Fibroblast of villous mesenchyme (primary cell): ENCODE data around the gene CFD. TPM values are rescaled to one million over a fixed set of nuclear protein-coding genes. Genes with fewer than 3 reads are reported as not detected.
"Not testable (repeated sequence)": the region's sequence is repeated elsewhere in the genome, so short reads cannot be mapped to it uniquely, and the experiment has no call there.

Experiments
- DNase-seq: peaks from one replicate; pipeline ENCODE4 v3.0.0-alpha.2; 2010; ENCODE audit warnings: low read depth
- H3K4me3 ChIP-seq: 2 replicates; pipeline ENCODE4 v1.5.1; 2011; ENCODE audit warnings: low read depth, mild to moderate bottlenecking, low read length
- CTCF ChIP-seq: IDR thresholded peaks from 2 replicates; pipeline ENCODE4 v1.5.1; 2012; ENCODE audit warnings: low read depth, mild to moderate bottlenecking, low read length; ENCODE audit not compliant: insufficient read depth
- total RNA-seq: library from RNA; depleted of rRNA; stranded (reverse); fragments of >200 nt; gene quantifications from 2 replicates; pipeline ENCODE4 v1.2.3, GENCODE V29; 2012

Gene CFD
- total RNA-seq, 1 donor, result 3.9 TPM

- H3K4me3 ChIP-seq, result no peak overlapping the region
- no peak for TF ChIP-seq CTCF
- DNase-seq, result no peak
Measured at GRCh38 chr19:876780-877314, 17.4 kb downstream of the CFD start.

GRCh38 chr19:877992-878660, 18.7 kb downstream of the CFD start:
- not testable (repeated sequence) for DNase-seq, H3K4me3 ChIP-seq

GRCh38 chr19:878751-879561, 19.5 kb downstream of the CFD start:
- H3K4me3 ChIP-seq, DNase-seq: not testable (repeated sequence)

GRCh38 chr19:879711-880438, 20.4 kb downstream of the CFD start:
- no peak for TF ChIP-seq CTCF
- no peak for DNase-seq
- H3K4me3 ChIP-seq, result no peak overlapping the region

- no peak overlapping the region for H3K4me3 ChIP-seq
- TF ChIP-seq CTCF, result no peak
- no peak for DNase-seq
Measured at GRCh38 chr19:881385-882071, 22.1 kb downstream of the CFD start.

GRCh38 chr19:882871-883497, 23.5 kb downstream of the CFD start:
- no peak overlapping the region for H3K4me3 ChIP-seq
- no peak for TF ChIP-seq CTCF
- DNase-seq, result no peak

GRCh38 chr19:883661-884211, 24.3 kb downstream of the CFD start:
- no peak for DNase-seq
- TF ChIP-seq CTCF, result no peak
- no peak overlapping the region for H3K4me3 ChIP-seq
